ENCODE measurements around the gene RTBDN. TPM values are rescaled to one million over a fixed set of nuclear protein-coding genes. Genes with fewer than 3 reads are reported as not detected.
A peak's percentile ranks its signal among the peaks of the same experiment; 100 is the strongest.

The RTBDN gene
- total and polyA plus RNA-seq, 9 donors: 0.06 to 0.24 TPM; not detected in 7

- WGBS (ENCODE audit: insufficient coverage): 94% methylated on average over 7 of the region's 10 CpGs
- Histone ChIP-seq H3K4me1 (ENCODE audit: control insufficient read depth, insufficient read depth, low read length) (peaks cover 14% of the 10 kb centered on the region), H3K36me3 (ENCODE audit: control insufficient read depth, insufficient read depth, low read length) (no peaks in the 10 kb centered on the region), H3K4me3 (ENCODE audit: low read length) (no peak overlapping the region), H3K27ac (ENCODE audit: low read length) (no peak overlapping the region), H3K27me3 (ENCODE audit: control insufficient read depth, insufficient read depth, low read length) (peaks cover 8% of the 10 kb centered on the region), H3K9me3 (replicated peaks; ENCODE audit: control insufficient read depth, low read depth, low read length) (no peaks in the 10 kb centered on the region)
- no peak for DNase-seq
Measured at GRCh38 chr19:12868540-12869112, 34.2 kb upstream of the RTBDN start.

GRCh38 chr19:12867120-12868099 lies 33.0 kb upstream of the RTBDN start:
- 7% methylated on average over 32 of the region's 51 CpGs for WGBS (ENCODE audit: insufficient coverage)
- Histone ChIP-seq H3K4me3 (ENCODE audit: low read length) (peak overlapping the region; percentile 38), H3K27ac (ENCODE audit: low read length) (no peak overlapping the region), H3K4me1 (ENCODE audit: control insufficient read depth, insufficient read depth, low read length) (peaks cover 10% of the 10 kb centered on the region), H3K36me3 (ENCODE audit: control insufficient read depth, insufficient read depth, low read length) (no peaks in the 10 kb centered on the region), H3K27me3 (ENCODE audit: control insufficient read depth, insufficient read depth, low read length) (peaks cover 2% of the 10 kb centered on the region), H3K9me3 (replicated peaks; ENCODE audit: control insufficient read depth, low read depth, low read length) (no peaks in the 10 kb centered on the region)
- peak; percentile 81 for DNase-seq

GRCh38 chr19:12866416-12867119 lies 32.2 kb upstream of the RTBDN start:
- Histone ChIP-seq H3K4me3 (ENCODE audit: low read length) (no peak overlapping the region), H3K27ac (ENCODE audit: low read length) (no peak overlapping the region), H3K27me3 (ENCODE audit: control insufficient read depth, insufficient read depth, low read length) (peaks cover 2% of the 10 kb centered on the region), H3K36me3 (ENCODE audit: control insufficient read depth, insufficient read depth, low read length) (no peaks in the 10 kb centered on the region), H3K4me1 (ENCODE audit: control insufficient read depth, insufficient read depth, low read length) (peaks cover 10% of the 10 kb centered on the region), H3K9me3 (replicated peaks; ENCODE audit: control insufficient read depth, low read depth, low read length) (no peaks in the 10 kb centered on the region)
- 91% methylated on average over 16 of the region's 29 CpGs for WGBS (ENCODE audit: insufficient coverage)
- DNase-seq: no peak

- Histone ChIP-seq H3K4me3 (ENCODE audit: low read length) (no peak overlapping the region), H3K36me3 (ENCODE audit: control insufficient read depth, insufficient read depth, low read length) (no peaks in the 10 kb centered on the region), H3K9me3 (replicated peaks; ENCODE audit: control insufficient read depth, low read depth, low read length) (no peaks in the 10 kb centered on the region), H3K4me1 (ENCODE audit: control insufficient read depth, insufficient read depth, low read length) (peaks cover 10% of the 10 kb centered on the region), H3K27ac (ENCODE audit: low read length) (no peak overlapping the region), H3K27me3 (ENCODE audit: control insufficient read depth, insufficient read depth, low read length) (peaks cover 2% of the 10 kb centered on the region)
- 75% methylated on average over 19 of the region's 19 CpGs for WGBS (ENCODE audit: insufficient coverage)
- DNase-seq: no peak
Measured at GRCh38 chr19:12865746-12866415, 31.5 kb upstream of the RTBDN start.

GRCh38 chr19:12864721-12865715 lies 30.6 kb upstream of the RTBDN start:
- no peaks in the 10 kb centered on the region for H3K9me3 ChIP-seq (replicated peaks; ENCODE audit: control insufficient read depth, low read depth, low read length)
- WGBS (ENCODE audit: insufficient coverage): 92% methylated on average over 30 of the region's 34 CpGs
- H3K4me1 ChIP-seq (ENCODE audit: control insufficient read depth, insufficient read depth, low read length): peaks cover 10% of the 10 kb centered on the region
- H3K27ac ChIP-seq (ENCODE audit: low read length): no peak overlapping the region
- H3K36me3 ChIP-seq (ENCODE audit: control insufficient read depth, insufficient read depth, low read length): no peaks in the 10 kb centered on the region
- DNase-seq: no peak
- H3K27me3 ChIP-seq (ENCODE audit: control insufficient read depth, insufficient read depth, low read length): peaks cover 2% of the 10 kb centered on the region
- H3K4me3 ChIP-seq (ENCODE audit: low read length): no peak overlapping the region

- Histone ChIP-seq H3K9me3 (replicated peaks; ENCODE audit: control insufficient read depth, low read depth, low read length) (no peaks in the 10 kb centered on the region), H3K36me3 (ENCODE audit: control insufficient read depth, insufficient read depth, low read length) (no peaks in the 10 kb centered on the region), H3K4me1 (ENCODE audit: control insufficient read depth, insufficient read depth, low read length) (peaks cover 10% of the 10 kb centered on the region), H3K4me3 (ENCODE audit: low read length) (no peak overlapping the region), H3K27ac (ENCODE audit: low read length) (no peak overlapping the region), H3K27me3 (ENCODE audit: control insufficient read depth, insufficient read depth, low read length) (peaks cover 2% of the 10 kb centered on the region)
- no peak for DNase-seq
- 100% methylated on average over 1 of the region's 4 CpGs for WGBS (ENCODE audit: insufficient coverage)
Measured at GRCh38 chr19:12864143-12864542, 29.8 kb upstream of the RTBDN start.

GRCh38 chr19:12859546-12859945 lies 25.2 kb upstream of the RTBDN start:
- H3K9me3 ChIP-seq (replicated peaks; ENCODE audit: control insufficient read depth, low read depth, low read length): peaks cover 2% of the 10 kb centered on the region
- H3K27me3 ChIP-seq (ENCODE audit: control insufficient read depth, insufficient read depth, low read length): peaks cover 2% of the 10 kb centered on the region
- DNase-seq: no peak
- no peak overlapping the region for H3K27ac ChIP-seq (ENCODE audit: low read length)
- H3K36me3 ChIP-seq (ENCODE audit: control insufficient read depth, insufficient read depth, low read length): no peaks in the 10 kb centered on the region
- H3K4me3 ChIP-seq (ENCODE audit: low read length): no peak overlapping the region
- 50% methylated on average over 1 of the region's 7 CpGs for WGBS (ENCODE audit: insufficient coverage)
- no peaks in the 10 kb centered on the region for H3K4me1 ChIP-seq (ENCODE audit: control insufficient read depth, insufficient read depth, low read length)

- Histone ChIP-seq H3K27me3 (ENCODE audit: control insufficient read depth, insufficient read depth, low read length) (peaks cover 2% of the 10 kb centered on the region), H3K27ac (ENCODE audit: low read length) (no peak overlapping the region), H3K9me3 (replicated peaks; ENCODE audit: control insufficient read depth, low read depth, low read length) (peaks cover 2% of the 10 kb centered on the region), H3K4me3 (ENCODE audit: low read length) (no peak overlapping the region), H3K4me1 (ENCODE audit: control insufficient read depth, insufficient read depth, low read length) (no peaks in the 10 kb centered on the region), H3K36me3 (ENCODE audit: control insufficient read depth, insufficient read depth, low read length) (no peaks in the 10 kb centered on the region)
- 93% methylated on average over 30 of the region's 35 CpGs for WGBS (ENCODE audit: insufficient coverage)
- no peak for DNase-seq
Measured at GRCh38 chr19:12858041-12858928, 23.9 kb upstream of the RTBDN start.
